Stimulated activated CD4-positive, alpha-beta T cell treated with anti-CD3 and anti-CD28 coated beads, TNF-alpha, amount 100 ng/mL, for 24 hours (primary cell): ENCODE data around the gene THTPA.

Experiments used
- DNase-seq, 3 experiments: peaks; one replicate each; pipeline ENCODE4 v3.0.0-alpha.2; 2020; ENCODE audit warnings: low read depth in 3 of 3

Gene THTPA

GRCh38 chr14:23551266-23552028 is 4.6 kb upstream of the THTPA start, which contains the start of gene ZFHX2:
Gene ZFHX2 (minus strand): TSS chr14:23551765. CDS start chr14:23535325, 16,440 bp downstream.
- peak; percentile 70 to 85 (median 74) for DNase-seq

- DNase-seq: no peak
Measured at GRCh38 chr14:23555533-23555881, 564 bp upstream of the THTPA start.

GRCh38 chr14:23556700-23557440 is 799 bp downstream of the THTPA start:
- DNase-seq: no peak

GRCh38 chr14:23557521-23557920 is 1.4 kb downstream of the THTPA start:
- DNase-seq: no peak

- DNase-seq: no peak
Measured at GRCh38 chr14:23557946-23558345, 1.9 kb downstream of the THTPA start.

GRCh38 chr14:23558346-23559009 is 2.4 kb downstream of the THTPA start:
- no peak for DNase-seq

GRCh38 chr14:23559010-23559925 is 3.2 kb downstream of the THTPA start:
- peak; percentile 37 to 65 (median 49) for DNase-seq

- DNase-seq: no peak
Measured at GRCh38 chr14:23559926-23560520, 4.0 kb downstream of the THTPA start.

- DNase-seq: no peak
Measured at GRCh38 chr14:23561259-23561658, 5.2 kb downstream of the THTPA start.

GRCh38 chr14:23561873-23562821 is 6.1 kb downstream of the THTPA start:
- DNase-seq: no peak

- peak; percentile 35 to 50 (median 45) for DNase-seq
Measured at GRCh38 chr14:23562822-23563472, 6.9 kb downstream of the THTPA start.

GRCh38 chr14:23563473-23564180 is 7.6 kb downstream of the THTPA start:
- no peak for DNase-seq

GRCh38 chr14:23564181-23564812 is 8.2 kb downstream of the THTPA start:
- DNase-seq: no peak

GRCh38 chr14:23564876-23565275 is 8.8 kb downstream of the THTPA start:
- DNase-seq: no peak

GRCh38 chr14:23565626-23566025 is 9.6 kb downstream of the THTPA start:
- no peak for DNase-seq

- DNase-seq: no peak
Measured at GRCh38 chr14:23566112-23566777, 10.2 kb downstream of the THTPA start.

- no peak for DNase-seq
Measured at GRCh38 chr14:23566778-23567185, 10.7 kb downstream of the THTPA start.
